Gastrocnemius medialis (tissue), 4 donors: ENCODE results near the gene MUS81. TPM values are rescaled to one million over a fixed set of nuclear protein-coding genes. Genes with fewer than 3 reads are reported as not detected.
"Not testable (repeated sequence)": the region's sequence is repeated elsewhere in the genome, so short reads cannot be mapped to it uniquely, and the experiment has no call there.

ENCODE experiments used
- ATAC-seq, 2 donors: fragments of 150-250 bp; one replicate each; pipeline ENCODE4 v1.9.1; 2016
- DNase-seq, 2 donors: peaks; one replicate each; pipeline ENCODE4 v3.0.0-alpha.2; 2019
- H3K27ac ChIP-seq, 4 donors: fragments of 200-600 bp; sonication (generic); 1 replicate in 1 of 4; 2 replicates in 3 of 4; pipeline ENCODE4 v1.5.1; 2016 to 2018; ENCODE audit warnings: mild to moderate bottlenecking in 2 of 4, moderate library complexity in 1 of 4
- H3K27me3 ChIP-seq, 3 donors: fragments of 200-600 bp; sonication (generic) in 2 of 3; 1 replicate in 1 of 3; 2 replicates in 2 of 3; pipeline versions ENCODE4 v1.5.1 to v1.6.0; 2016 to 2019; ENCODE audit warnings: mild to moderate bottlenecking in 1 of 3, moderate library complexity in 1 of 3
- H3K36me3 ChIP-seq, 2 donors: fragments of 200-600 bp; sonication (generic) in 1 of 2; one replicate each; pipeline ENCODE4 v1.5.1; 2017 to 2018
- H3K4me1 ChIP-seq, 2 donors: fragments of 200-600 bp; sonication (generic) in 1 of 2; one replicate each; pipeline ENCODE4 v1.5.1; 2016 to 2017; ENCODE audit warnings: mild to moderate bottlenecking in 2 of 2
- H3K4me3 ChIP-seq, 4 donors: fragments of 200-600 bp; sonication (generic) in 3 of 4; 1 replicate in 1 of 4; 2 replicates in 3 of 4; pipeline ENCODE4 v1.5.1; 2016 to 2019; ENCODE audit warnings: mild to moderate bottlenecking in 2 of 4
- H3K9me3 ChIP-seq, 3 donors: fragments of 200-600 bp; sonication (generic) in 2 of 3; 1 replicate in 1 of 3; 2 replicates in 2 of 3; pipeline ENCODE4 v1.5.1; 2016 to 2019
- CTCF ChIP-seq, 5 experiments: fragments of 450-650 bp in 3 of 5; fragments of 200-600 bp in 2 of 5; sonication (generic) in 2 of 5; IDR thresholded peaks in 4 of 5; conservative IDR thresholded peaks in 1 of 5; 1 replicate in 4 of 5; 2 replicates in 1 of 5; pipeline ENCODE4 v1.5.1; 2016 to 2019; ENCODE audit warnings: antibody characterized with exemption in 5 of 5, mild to moderate bottlenecking in 3 of 5, moderate library complexity in 3 of 5
- POLR2A ChIP-seq, 2 donors: fragments of 450-650 bp; IDR thresholded peaks; one replicate each; pipeline ENCODE4 v1.6.1; 2017; ENCODE audit warnings: antibody characterized with exemption in 2 of 2, mild to moderate bottlenecking in 2 of 2, moderate library complexity in 2 of 2
- in situ Hi-C, 4 donors: fragments of 200-750 bp; cut with MboI; loops; one replicate each; pipeline versions ENCODE4 v1.15.0 to v1.8.0; 2017; ENCODE audit warnings: low sequenced_read_pairs in 4 of 4
- intact Hi-C: fragments of 100-400 bp; cut with DNase I; formaldehyde crosslinking; loops from one replicate; pipeline ENCODE4 v1.15.1; 2023; ENCODE audit warnings: low total_unique reads
- total RNA-seq, 4 donors: library from RNA; depleted of rRNA; stranded (reverse); fragments of >200 nt; gene quantifications; one replicate each; pipeline versions ENCODE4 v1.1.0 to v1.2.3, GENCODE V29; 2016

Gene MUS81
- total RNA-seq, 4 donors from 2014 or later = 26.4 to 44.9 (median 34.8) TPM

- ATAC-seq (peak; percentile 68), DNase-seq (peak; percentile 97 to 98)
- Histone ChIP-seq H3K27ac (peak within 1 kb of the TSS; percentile 93 to 98 (median 96)), H3K27me3 (no peaks in the 10 kb centered on the region), H3K4me3 (peak within 1 kb of the TSS; percentile 66 to 86 (median 78)), H3K36me3 (peaks cover 0 to 26% of the 10 kb centered on the region in 2 donors), H3K4me1 (peaks cover 41 to 45% of the 10 kb centered on the region in 2 donors), H3K9me3 (no peaks in the 10 kb centered on the region)
- TF ChIP-seq POLR2A (IDR thresholded peaks at IDR 0.05) = peak; percentile 80 to 92
- TF ChIP-seq CTCF (IDR thresholded peaks at IDR 0.05 in 4 of 5, conservative IDR thresholded peaks at IDR 0.05 in 1 of 5) = peak; percentile 85 to 95 (median 93)
- intact Hi-C loops = loop anchor here (1.0 to 2.0 kb wide), 6 partner anchors 15 to 115 kb away; partner anchors contain the start of genes BANF1, C11orf68, DRAP1 and EIF1AD
- in situ Hi-C loops = loop anchor here (10.0 kb wide), 3 partner anchors 77 to 107 kb away; partner anchors contain the start of gene SART1 (in 1 of the 4)
Measured at GRCh38 chr11:65888163-65888814, 28.1 kb downstream of the MUS81 start, which contains the start of gene FIBP. Gene FIBP (minus strand): TSS chr11:65888471. CDS start chr11:65888418, 53 bp downstream.

- Histone ChIP-seq H3K4me1 (peaks cover 41 to 51% of the 10 kb centered on the region in 2 donors), H3K4me3 (peak within 1 kb of the TSS; percentile 67 to 81 (median 77)), H3K27ac (peak within 1 kb of the TSS; percentile 93 to 98 (median 96)), H3K36me3 (peaks cover 0 to 13% of the 10 kb centered on the region in 2 donors), H3K9me3 (no peaks in the 10 kb centered on the region), H3K27me3 (no peaks in the 10 kb centered on the region)
- in situ Hi-C loops (no loop called here), intact Hi-C loops (loop anchor here (1.0 kb wide), 1 partner anchor 25 kb away; no protein-coding TSS in a partner anchor)
- DNase-seq (peak; percentile 96 to 99), ATAC-seq (peak; percentile 71 to 78)
- peak; percentile 98 to 99 for TF ChIP-seq POLR2A (IDR thresholded peaks at IDR 0.05)
- TF ChIP-seq CTCF (IDR thresholded peaks at IDR 0.05 in 4 of 5, conservative IDR thresholded peaks at IDR 0.05 in 1 of 5) = peak in 3 of 5 experiments; percentile 18 to 22 (median 21)
Measured at GRCh38 chr11:65890324-65891218, 30.3 kb downstream of the MUS81 start, which contains the start of gene CCDC85B. Gene CCDC85B (plus strand): TSS chr11:65890673. CDS start chr11:65890784, 111 bp downstream.

- Histone ChIP-seq H3K27ac (peak overlapping the region; percentile 93 to 98 (median 96)), H3K9me3 (no peaks in the 10 kb centered on the region), H3K4me1 (peaks cover 41 to 51% of the 10 kb centered on the region in 2 donors), H3K27me3 (no peaks in the 10 kb centered on the region), H3K4me3 (peak overlapping the region; percentile 67 to 81 (median 76)), H3K36me3 (peaks cover 0 to 7% of the 10 kb centered on the region in 2 donors)
- TF ChIP-seq CTCF (IDR thresholded peaks at IDR 0.05 in 4 of 5, conservative IDR thresholded peaks at IDR 0.05 in 1 of 5) = peak in 2 of 5 experiments; percentile 23 to 40
- TF ChIP-seq POLR2A (IDR thresholded peaks at IDR 0.05) = peak in 1 of 2 donors; percentile 32
- in situ Hi-C loops (no loop called here), intact Hi-C loops (no loop called here)
- DNase-seq = no peak
- ATAC-seq = no peak
Measured at GRCh38 chr11:65891219-65892136, 31.2 kb downstream of the MUS81 start.

- H3K9me3 ChIP-seq, ATAC-seq, in situ Hi-C loops, intact Hi-C loops, H3K27me3 ChIP-seq, H3K36me3 ChIP-seq, DNase-seq: not testable (repeated sequence)
- peaks cover 40 to 51% of the 10 kb centered on the region in 2 donors for H3K4me1 ChIP-seq
- peak overlapping the region; percentile 67 to 81 (median 76) for H3K4me3 ChIP-seq
- peak overlapping the region; percentile 93 to 98 (median 96) for H3K27ac ChIP-seq
Measured at GRCh38 chr11:65892137-65892540, 31.9 kb downstream of the MUS81 start.
